HL-60 (cell line): ENCODE data around the gene SFT2D1.

ENCODE experiments used
- CTCF ChIP-seq: IDR thresholded peaks from one replicate; pipeline ENCODE4 v1.5.1; 2011; ENCODE audit warnings: low read length, control low read depth, inconsistent platforms; ENCODE audit not compliant: insufficient read depth
- REST ChIP-seq: IDR thresholded peaks from 2 replicates; pipeline ENCODE4 v1.6.1; 2012; ENCODE audit warnings: low read depth; ENCODE audit not compliant: insufficient replicate concordance

GRCh38 chr6:166301611-166302529, 40.5 kb downstream of the SFT2D1 start:
- TF ChIP-seq CTCF: no peak
- no peak for TF ChIP-seq REST
